ENCODE measurements around the gene SIL1.

The SIL1 gene

GRCh38 chr5:138951986-138952735 lies 246.0 kb downstream of the SIL1 start:
- DNase-seq (ENCODE audit: extremely low spot score) = no peak
- no peak for TF ChIP-seq ARNT (IDR thresholded peaks at IDR 0.05)
- no peak for TF ChIP-seq FOXK2 (IDR thresholded peaks at IDR 0.05)
- TF ChIP-seq PKNOX1 (IDR thresholded peaks at IDR 0.05) = no peak
- TF ChIP-seq NFRKB (IDR thresholded peaks at IDR 0.05) = no peak
- no peak for TF ChIP-seq LEF1 (IDR thresholded peaks at IDR 0.05; ENCODE audit: borderline replicate concordance)
- TF ChIP-seq SUZ12 (IDR thresholded peaks at IDR 0.05) = no peak
- TF ChIP-seq ELF4 (IDR thresholded peaks at IDR 0.05) = no peak
- no peak for TF ChIP-seq HDGF (IDR thresholded peaks at IDR 0.05; ENCODE audit: borderline replicate concordance)
- no peak for TF ChIP-seq FOXM1 (IDR thresholded peaks at IDR 0.05; ENCODE audit: borderline replicate concordance)
- TF ChIP-seq L3MBTL2 (conservative IDR thresholded peaks at IDR 0.05) = no peak
- no peak for TF ChIP-seq TARDBP (IDR thresholded peaks at IDR 0.05)
- TF ChIP-seq FOXA1 (IDR thresholded peaks at IDR 0.05) = no peak
- TF ChIP-seq SP1 (IDR thresholded peaks at IDR 0.05) = no peak
- TF ChIP-seq BHLHE40 (IDR thresholded peaks at IDR 0.05; ENCODE audit: borderline replicate concordance) = no peak
- CTCF ChIA-PET = no interaction called here
- POLR2A ChIA-PET = no interaction called here

GRCh38 chr5:138951091-138951985 lies 246.8 kb downstream of the SIL1 start:
- CTCF ChIA-PET = no interaction called here
- POLR2A ChIA-PET = no interaction called here
- no peak for TF ChIP-seq BHLHE40 (IDR thresholded peaks at IDR 0.05; ENCODE audit: borderline replicate concordance)
- TF ChIP-seq TARDBP (IDR thresholded peaks at IDR 0.05) = no peak
- no peak for TF ChIP-seq HDGF (IDR thresholded peaks at IDR 0.05; ENCODE audit: borderline replicate concordance)
- no peak for TF ChIP-seq L3MBTL2 (conservative IDR thresholded peaks at IDR 0.05)
- no peak for TF ChIP-seq PKNOX1 (IDR thresholded peaks at IDR 0.05)
- TF ChIP-seq LEF1 (IDR thresholded peaks at IDR 0.05; ENCODE audit: borderline replicate concordance) = no peak
- no peak for TF ChIP-seq ELF4 (IDR thresholded peaks at IDR 0.05)
- no peak for TF ChIP-seq SP1 (IDR thresholded peaks at IDR 0.05)
- TF ChIP-seq SUZ12 (IDR thresholded peaks at IDR 0.05) = no peak
- TF ChIP-seq ARNT (IDR thresholded peaks at IDR 0.05) = no peak
- no peak for TF ChIP-seq FOXM1 (IDR thresholded peaks at IDR 0.05; ENCODE audit: borderline replicate concordance)
- no peak for TF ChIP-seq FOXA1 (IDR thresholded peaks at IDR 0.05)
- no peak for TF ChIP-seq ZNF384 (IDR thresholded peaks at IDR 0.05)
- TF ChIP-seq NFRKB (IDR thresholded peaks at IDR 0.05) = no peak
- TF ChIP-seq CTBP1 (IDR thresholded peaks at IDR 0.05; ENCODE audit: borderline replicate concordance) = no peak
- no peak for TF ChIP-seq FOXK2 (IDR thresholded peaks at IDR 0.05)
- DNase-seq (ENCODE audit: extremely low spot score) = no peak

- POLR2A ChIA-PET = no interaction called here
- DNase-seq (ENCODE audit: extremely low spot score) = no peak
- CTCF ChIA-PET = no interaction called here
- no peak for TF ChIP-seq L3MBTL2 (conservative IDR thresholded peaks at IDR 0.05)
- TF ChIP-seq HDGF (IDR thresholded peaks at IDR 0.05; ENCODE audit: borderline replicate concordance) = no peak
- TF ChIP-seq FOXM1 (IDR thresholded peaks at IDR 0.05; ENCODE audit: borderline replicate concordance) = no peak
- TF ChIP-seq SP1 (IDR thresholded peaks at IDR 0.05) = no peak
- TF ChIP-seq ZNF384 (IDR thresholded peaks at IDR 0.05) = no peak
- no peak for TF ChIP-seq FOXA1 (IDR thresholded peaks at IDR 0.05)
- no peak for TF ChIP-seq ELF4 (IDR thresholded peaks at IDR 0.05)
- TF ChIP-seq PKNOX1 (IDR thresholded peaks at IDR 0.05) = no peak
- TF ChIP-seq TARDBP (IDR thresholded peaks at IDR 0.05) = no peak
- TF ChIP-seq FOXK2 (IDR thresholded peaks at IDR 0.05) = no peak
- no peak for TF ChIP-seq ARNT (IDR thresholded peaks at IDR 0.05)
- no peak for TF ChIP-seq BHLHE40 (IDR thresholded peaks at IDR 0.05; ENCODE audit: borderline replicate concordance)
- TF ChIP-seq SUZ12 (IDR thresholded peaks at IDR 0.05) = no peak
- TF ChIP-seq CTBP1 (IDR thresholded peaks at IDR 0.05; ENCODE audit: borderline replicate concordance) = no peak
- TF ChIP-seq LEF1 (IDR thresholded peaks at IDR 0.05; ENCODE audit: borderline replicate concordance) = no peak
- TF ChIP-seq NFRKB (IDR thresholded peaks at IDR 0.05) = no peak
Measured at GRCh38 chr5:138950421-138951031, 247.6 kb downstream of the SIL1 start.

GRCh38 chr5:138949988-138950387 lies 248.2 kb downstream of the SIL1 start:
- no peak for TF ChIP-seq SUZ12 (IDR thresholded peaks at IDR 0.05)
- no peak for TF ChIP-seq L3MBTL2 (conservative IDR thresholded peaks at IDR 0.05)
- no peak for TF ChIP-seq NFRKB (IDR thresholded peaks at IDR 0.05)
- no peak for DNase-seq (ENCODE audit: extremely low spot score)
- CTCF ChIA-PET = no interaction called here
- POLR2A ChIA-PET = no interaction called here

- no peak for TF ChIP-seq TARDBP (IDR thresholded peaks at IDR 0.05)
- DNase-seq (ENCODE audit: extremely low spot score) = no peak
- ChIA-PET POLR2A (no interaction called here), CTCF (interaction anchor here (0.6 kb wide), 1 partner anchor 313 kb away, joined by 3 read pairs; no protein-coding TSS in a partner anchor)
Measured at GRCh38 chr5:138949223-138949574, 249.0 kb downstream of the SIL1 start.

All from HEK293T (cell line).